ENCODE results near the gene INCA1.
A peak's percentile ranks its signal among the peaks of the same experiment; 100 is the strongest.
"Not testable (repeated sequence)": the region's sequence is repeated elsewhere in the genome, so short reads cannot be mapped to it uniquely, and the experiment has no call there.

Gene INCA1

DNA sequence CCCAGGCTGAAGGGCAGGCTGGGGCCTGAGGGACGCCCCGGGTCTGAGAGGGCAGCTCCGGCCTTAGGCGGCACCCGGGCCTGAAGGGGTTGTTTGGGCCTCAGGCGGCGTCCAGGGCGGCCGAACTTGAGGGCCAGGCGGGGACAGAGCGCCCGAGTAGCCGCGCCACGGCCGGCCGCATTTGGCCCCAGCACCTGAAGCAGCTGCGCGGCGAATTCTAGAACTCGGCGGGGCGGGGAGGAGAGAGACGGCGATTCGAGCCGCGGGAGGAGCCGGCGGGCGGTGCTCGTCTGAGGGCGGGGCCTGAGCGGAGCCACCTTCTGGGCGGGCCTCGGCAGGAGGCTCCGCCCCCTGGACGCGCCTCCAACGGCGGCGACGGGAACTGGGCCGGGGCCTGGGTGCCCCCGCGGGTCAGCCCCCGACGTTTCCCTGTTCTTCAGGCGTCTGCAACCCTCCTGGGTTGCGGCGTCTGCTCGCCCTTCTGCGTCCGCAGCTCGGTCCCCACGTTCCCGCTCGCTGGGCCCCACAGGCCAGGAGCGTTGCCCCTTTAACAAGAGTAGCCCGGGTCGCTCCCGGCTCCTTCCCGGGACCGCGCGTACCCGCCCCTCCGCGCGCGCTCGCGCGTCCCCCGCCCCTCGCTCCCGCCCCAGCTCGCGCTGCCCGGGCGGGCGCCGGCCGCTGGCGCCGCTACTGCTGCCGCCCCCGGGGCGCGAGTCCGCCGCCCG is at the start of gene INCA1, which contains the start of gene KIF1C:
Gene INCA1, minus strand, starts transcription at position 221 of the 725 bp plus-strand sequence. CDS start 3,085 bp downstream, outside the sequence.
Gene KIF1C, plus strand, starts transcription at position 649 of the 725 bp plus-strand sequence. CDS start 2,297 bp downstream, outside the sequence.
- peak; percentile 96 for DNase-seq

DNA sequence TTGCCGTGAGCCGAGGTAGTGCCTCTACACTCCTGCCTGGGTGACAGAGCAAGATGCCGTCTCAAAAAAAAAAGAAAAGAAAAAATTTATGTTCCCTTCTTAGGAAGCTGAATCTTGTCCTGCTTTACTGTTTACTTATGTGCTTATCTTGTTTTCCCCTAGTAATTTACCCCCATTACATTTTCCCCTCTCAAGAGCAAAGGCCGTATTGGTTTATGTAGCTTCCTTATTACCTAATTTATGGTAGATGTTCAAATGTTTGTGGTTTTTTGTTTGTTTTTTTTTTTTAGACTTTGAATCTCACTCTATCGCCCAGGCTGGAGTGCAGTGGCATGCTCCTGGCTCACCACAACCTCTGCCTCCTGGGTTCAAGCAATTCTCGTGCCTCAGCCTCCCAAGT is 48.2 kb upstream of the INCA1 start:
- no peak for DNase-seq

DNA sequence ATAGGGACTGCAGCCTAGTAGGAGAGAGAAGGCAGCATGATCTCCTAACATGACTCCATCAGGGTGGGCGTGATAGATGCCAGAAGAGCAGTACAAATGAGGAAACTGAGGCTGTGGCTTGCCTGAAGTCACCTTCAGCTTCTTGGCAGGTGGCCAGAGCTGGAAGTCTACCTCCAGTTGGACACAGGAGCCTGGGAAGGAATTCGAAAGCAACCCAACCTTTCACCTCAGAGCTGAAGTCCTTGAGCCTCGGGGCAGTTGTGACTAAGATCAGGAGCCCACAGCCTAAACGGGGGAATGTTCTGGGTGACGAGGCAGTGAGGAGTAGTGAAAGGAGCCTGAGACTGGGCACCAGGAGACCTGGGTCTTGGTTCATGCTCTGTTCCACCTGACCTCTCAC is 47.3 kb upstream of the INCA1 start:
- DNase-seq, result no peak

DNA sequence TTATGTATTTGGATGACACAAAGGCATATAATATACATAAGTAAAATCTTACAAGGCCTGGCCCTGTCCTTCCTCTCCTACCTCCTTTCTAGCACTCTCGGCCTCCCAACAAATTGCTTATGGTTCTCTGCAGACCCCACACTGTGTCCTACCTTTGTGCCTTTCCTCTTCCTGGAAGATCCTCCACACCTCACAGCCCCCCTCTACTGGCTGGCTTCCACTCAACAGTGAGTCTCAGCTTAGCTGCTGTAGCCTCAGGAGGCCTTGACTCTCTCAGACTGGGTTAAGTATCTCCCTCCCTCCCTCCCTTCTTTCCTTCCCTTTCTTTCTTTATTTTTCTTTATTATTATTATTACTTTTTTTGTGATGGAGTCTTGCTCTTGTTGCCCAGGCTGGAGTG is 46.2 kb upstream of the INCA1 start:
- no peak for DNase-seq

DNA sequence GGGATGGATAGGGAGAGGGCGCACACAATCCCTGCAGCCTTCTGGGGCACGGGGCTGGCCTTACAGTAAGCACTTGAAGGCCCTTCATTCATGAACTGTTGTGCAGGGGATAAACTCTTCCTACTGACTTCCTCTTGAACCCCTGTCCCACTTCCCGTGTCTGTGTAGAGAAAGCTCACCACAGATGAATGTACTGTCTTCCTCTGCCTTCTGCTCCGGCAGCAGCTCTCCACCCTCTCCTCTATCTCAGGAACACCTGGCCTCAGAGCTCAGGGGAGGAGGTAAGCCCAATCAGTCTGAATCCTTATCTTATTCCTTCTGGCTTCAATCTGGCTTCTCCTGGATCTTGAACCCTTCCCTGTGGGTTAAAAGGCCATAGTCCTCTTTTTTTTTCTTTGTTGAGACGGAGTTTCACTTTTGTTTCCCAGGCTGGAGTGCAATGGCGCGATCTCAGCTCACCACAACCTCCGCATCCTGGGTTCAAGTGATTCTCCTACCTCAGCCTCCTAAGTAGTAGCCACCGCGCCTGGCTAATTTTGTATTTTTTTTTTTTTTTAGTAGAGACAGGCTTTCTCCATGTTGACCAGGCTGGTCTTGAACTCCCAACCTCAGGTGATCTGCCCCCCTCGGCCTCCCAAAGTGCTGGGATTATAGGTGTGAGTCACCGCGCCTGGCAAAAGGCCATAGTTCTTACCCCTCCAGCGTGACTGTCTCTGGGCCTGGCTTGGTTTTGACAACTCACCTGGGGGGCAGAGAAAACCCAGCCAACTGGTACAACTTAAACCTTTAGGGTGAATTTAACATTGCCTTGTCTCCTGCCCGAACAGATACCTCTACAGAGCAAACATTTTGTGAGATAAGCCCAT is 45.1 kb upstream of the INCA1 start:
- DNase-seq, result no peak

GRCh38 chr17:5035315-5035714 is 38.0 kb upstream of the INCA1 start, which contains the start of gene SLC52A1:
Gene SLC52A1 (minus strand): TSS chr17:5035426. CDS start chr17:5034606, 820 bp downstream.
- no peak for DNase-seq

DNA sequence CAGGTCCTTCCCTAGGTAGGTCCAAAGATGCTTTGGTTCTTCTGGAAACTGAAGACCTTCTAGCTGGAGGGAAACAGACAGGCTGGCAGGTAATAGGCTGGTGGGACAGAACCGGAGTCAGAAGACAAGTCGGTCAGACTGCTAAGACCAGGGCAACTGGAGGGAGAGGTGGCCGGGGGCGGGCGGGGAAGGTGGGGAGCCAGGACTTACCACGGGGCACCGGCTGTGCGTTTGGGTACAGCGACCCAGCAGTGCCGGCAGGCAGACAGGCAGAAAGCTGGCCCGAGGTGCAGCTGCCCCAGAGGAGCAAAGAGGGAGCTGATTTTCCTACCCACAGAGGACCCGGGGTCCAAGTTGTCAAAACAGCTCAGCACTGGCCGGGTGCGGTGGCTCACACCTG is 37.3 kb upstream of the INCA1 start:
- DNase-seq, result no peak

- DNase-seq, result no peak
Observed at GRCh38 chr17:5034063-5034462, 36.7 kb upstream of the INCA1 start.

GRCh38 chr17:5033352-5034015 is 36.2 kb upstream of the INCA1 start:
- DNase-seq, result no peak

- DNase-seq, result no peak
Observed at GRCh38 chr17:5032865-5033264, 35.5 kb upstream of the INCA1 start.

DNA sequence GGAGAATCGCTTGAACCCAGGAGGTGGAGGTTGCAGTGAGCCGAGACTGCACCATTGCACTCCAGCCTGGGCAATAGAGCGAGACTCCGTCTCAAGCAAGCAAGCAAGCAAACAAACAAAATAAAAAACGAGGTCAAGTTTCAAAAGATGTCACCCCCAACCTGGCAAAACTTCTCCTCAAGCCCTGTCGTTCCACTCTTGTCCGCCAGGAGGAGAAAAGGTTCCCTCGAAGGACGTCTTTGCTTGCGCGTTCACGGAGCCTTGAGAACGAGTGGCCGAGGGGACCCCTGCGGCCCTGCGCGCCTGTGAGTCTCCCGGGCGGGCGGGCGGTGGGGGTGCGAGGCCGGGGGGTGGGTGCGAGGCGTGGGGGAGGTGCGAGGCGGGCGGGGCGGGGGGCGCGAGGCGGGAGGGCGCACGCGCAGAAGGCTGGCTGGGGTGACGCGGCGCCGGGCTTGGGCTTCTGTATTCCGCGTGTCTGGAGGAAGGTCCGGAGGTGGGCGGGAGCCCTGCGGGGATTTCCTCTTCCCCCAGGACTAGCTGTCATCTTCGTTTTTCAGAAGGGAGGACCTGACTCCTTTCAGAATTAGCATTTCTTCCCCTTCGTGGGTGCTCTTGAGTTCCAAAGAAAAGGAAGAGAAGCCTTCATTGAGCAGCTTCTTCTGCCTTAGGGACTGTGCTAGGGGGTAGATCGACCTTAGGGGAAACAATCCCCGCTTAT is 34.2 kb upstream of the INCA1 start:
- DNase-seq, result peak; percentile 97

DNA sequence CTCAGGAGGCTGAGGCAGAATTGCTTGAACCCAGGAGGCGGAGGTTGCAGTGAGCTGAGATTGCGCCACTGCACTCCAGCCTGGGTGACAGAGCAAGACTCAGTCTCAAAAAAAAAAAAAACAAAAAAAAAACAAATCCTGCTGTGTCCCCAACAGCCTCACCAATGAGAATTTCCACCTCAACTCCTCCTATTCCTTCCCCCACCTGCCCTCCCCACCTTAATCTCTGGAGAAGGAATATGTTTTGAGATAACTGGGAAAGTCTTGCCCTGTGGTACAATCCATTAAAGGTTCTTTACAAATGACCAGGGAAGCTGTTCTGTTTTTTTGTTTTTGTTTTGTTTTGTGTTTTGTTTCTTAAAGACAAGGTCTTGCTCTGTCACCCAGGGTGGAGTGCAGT is 32.8 kb upstream of the INCA1 start:
- not testable (repeated sequence) for DNase-seq

DNA sequence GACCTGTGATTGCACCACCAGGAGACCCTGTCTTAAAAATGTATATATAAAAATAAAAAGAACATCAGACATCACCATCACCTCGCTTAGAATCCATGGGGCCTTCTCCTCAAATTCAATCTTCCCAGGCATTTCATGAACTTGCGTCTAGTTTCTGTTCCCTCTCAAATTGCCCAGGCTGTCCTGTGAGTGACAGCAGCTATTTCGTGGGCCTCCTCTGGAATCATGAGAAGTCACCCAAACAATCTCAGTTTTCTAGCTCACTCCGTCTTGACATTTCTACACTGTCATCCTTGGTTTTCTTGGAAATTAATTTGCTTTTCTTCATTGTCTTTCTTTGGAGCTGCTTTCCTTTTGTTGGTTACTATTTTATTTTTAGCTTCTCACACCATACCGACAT is 30.6 kb upstream of the INCA1 start:
- DNase-seq, result peak; percentile 29

DNA sequence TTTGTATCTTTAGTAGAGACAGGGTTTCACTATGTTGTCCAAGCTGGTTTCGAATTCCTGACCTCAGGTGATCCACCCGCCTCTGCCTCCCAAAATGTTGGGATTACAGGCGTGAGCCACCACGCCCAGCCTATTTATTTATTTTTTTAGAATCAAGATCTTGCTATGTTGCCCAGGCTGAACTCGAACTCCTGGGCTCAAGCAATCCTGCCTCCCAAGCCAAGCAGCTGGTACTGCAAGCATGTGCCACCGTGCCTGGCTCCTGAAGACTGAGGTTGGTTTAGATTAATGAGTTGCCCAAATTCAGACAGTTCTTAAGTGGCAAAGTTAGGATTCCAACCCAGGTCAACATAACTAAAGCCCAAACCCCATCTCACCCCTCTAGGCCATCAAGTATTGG is 30.0 kb upstream of the INCA1 start:
- no peak for DNase-seq

DNA sequence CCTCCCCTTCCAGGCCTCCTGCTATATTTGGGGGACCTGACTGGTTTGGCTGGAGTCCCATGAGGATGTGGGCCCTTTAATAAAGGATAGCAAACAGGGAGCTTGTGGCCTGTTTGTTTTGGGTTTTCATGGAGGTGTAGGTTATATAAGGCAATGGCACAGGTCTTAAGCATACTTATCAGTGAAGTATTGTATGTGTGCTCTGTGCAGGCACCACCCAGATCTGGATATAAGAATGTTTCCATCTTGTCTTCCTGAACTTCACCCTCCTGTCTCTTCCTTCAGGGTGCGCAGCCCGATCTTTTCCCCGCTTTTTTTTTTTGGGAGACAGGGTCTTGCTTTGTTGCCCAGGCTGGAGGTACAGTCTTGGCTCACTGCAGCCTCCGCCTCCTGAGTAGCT is 27.3 kb upstream of the INCA1 start:
- DNase-seq, result no peak

GRCh38 chr17:5023588-5024147 is 26.3 kb upstream of the INCA1 start:
- no peak for DNase-seq

DNA sequence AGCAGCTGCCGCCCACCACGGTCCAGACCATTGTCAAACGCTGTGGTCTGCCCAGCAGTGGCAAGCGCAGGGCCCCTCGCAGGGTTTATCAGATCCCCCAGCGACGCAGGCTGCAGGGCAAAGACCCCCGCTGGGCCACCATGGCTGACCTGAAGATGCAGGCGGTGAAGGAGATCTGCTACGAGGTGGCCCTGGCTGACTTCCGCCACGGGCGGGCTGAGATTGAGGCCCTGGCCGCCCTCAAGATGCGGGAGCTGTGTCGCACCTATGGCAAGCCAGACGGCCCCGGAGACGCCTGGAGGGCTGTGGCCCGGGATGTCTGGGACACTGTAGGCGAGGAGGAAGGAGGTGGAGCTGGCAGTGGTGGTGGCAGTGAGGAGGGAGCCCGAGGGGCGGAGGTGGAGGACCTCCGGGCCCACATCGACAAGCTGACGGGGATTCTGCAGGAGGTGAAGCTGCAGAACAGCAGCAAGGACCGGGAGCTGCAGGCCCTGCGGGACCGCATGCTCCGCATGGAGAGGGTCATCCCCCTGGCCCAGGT is 24.9 kb upstream of the INCA1 start:
- DNase-seq, result no peak

DNA sequence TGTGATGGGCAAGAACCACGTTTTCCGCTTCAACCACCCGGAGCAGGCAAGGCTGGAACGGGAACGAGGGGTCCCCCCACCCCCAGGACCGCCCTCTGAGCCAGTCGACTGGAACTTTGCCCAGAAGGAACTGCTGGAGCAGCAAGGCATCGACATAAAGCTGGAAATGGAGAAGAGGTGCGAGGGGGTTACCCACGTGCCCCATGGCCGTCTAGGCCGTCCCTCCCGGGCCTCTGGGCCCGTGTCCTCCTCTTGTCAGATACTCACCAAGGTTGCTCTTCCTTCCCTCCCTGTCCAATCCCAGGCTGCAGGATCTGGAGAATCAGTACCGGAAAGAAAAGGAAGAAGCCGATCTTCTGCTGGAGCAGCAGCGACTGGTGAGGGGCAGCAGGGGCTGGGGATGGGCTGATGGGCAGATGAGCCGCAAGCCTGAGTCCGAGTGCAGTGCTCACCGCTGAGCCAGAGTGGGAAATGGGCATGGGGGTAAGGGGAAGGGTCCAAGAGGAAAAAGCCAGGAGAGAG is 23.2 kb upstream of the INCA1 start:
- DNase-seq, result no peak

DNA sequence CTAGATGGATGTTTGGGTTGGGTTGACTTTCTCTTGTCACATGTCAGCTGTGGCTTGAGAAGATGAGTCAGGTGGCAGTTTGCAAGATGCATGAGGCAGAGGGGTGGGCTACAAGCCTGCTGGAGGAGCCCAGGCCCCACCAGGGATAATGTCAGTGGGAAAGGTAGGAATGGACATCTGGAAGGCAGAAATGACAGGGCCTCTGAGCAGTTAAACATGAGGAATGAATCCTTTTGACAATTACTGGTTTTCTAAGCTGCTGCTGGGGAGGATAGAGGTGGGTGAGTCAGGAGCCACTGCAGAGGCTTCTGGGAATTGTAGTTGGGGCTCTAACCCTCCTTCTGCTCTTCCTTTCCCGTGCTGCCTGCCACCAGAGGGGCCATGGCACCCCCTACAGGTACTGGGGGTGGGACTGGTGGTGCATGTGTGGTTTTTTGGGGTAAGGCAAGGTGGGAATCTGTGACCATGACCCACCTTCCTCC is 22.2 kb upstream of the INCA1 start:
- DNase-seq, result peak; percentile 32

- DNase-seq, result no peak
Observed at GRCh38 chr17:5014357-5014756, 17.0 kb upstream of the INCA1 start.

- DNase-seq, result peak; percentile 70
Observed at GRCh38 chr17:5011928-5012327, 14.6 kb upstream of the INCA1 start.

Data from suppressor macrophage treated with lipopolysaccharide for 4 hours (primary cell).